Sigmoid colon (tissue), 7 donors: Measurements from ENCODE around the gene TNFRSF14. TPM values are rescaled to one million over a fixed set of nuclear protein-coding genes. Genes with fewer than 3 reads are reported as not detected.

Experiments used
- DNase-seq: peaks from one replicate; pipeline ENCODE4 v3.0.0-alpha.2; 2019
- H3K27ac ChIP-seq, 4 donors: fragments of 200-600 bp; sonication (generic); one replicate each; pipeline ENCODE4 v1.5.1; 2016 to 2019; ENCODE audit warnings: mild to moderate bottlenecking in 1 of 4
- H3K27me3 ChIP-seq, 3 donors: fragments of 200-600 bp; sonication (generic); one replicate each; pipeline ENCODE4 v1.5.1; 2019; ENCODE audit warnings: mild to moderate bottlenecking in 1 of 3
- H3K36me3 ChIP-seq, 4 donors: fragments of 200-600 bp; sonication (generic); one replicate each; pipeline ENCODE4 v1.5.1; 2016 to 2019
- H3K4me1 ChIP-seq, 4 donors: fragments of 200-600 bp; sonication (generic); one replicate each; pipeline ENCODE4 v1.5.1; 2017 to 2019
- H3K4me3 ChIP-seq, 4 donors: fragments of 200-600 bp; sonication (generic); one replicate each; pipeline ENCODE4 v1.5.1; 2017 to 2019; ENCODE audit warnings: mild to moderate bottlenecking in 2 of 4, moderate library complexity in 1 of 4
- H3K9me3 ChIP-seq, 4 donors: fragments of 200-600 bp in 3 of 4; sonication (generic) in 3 of 4; one replicate each; pipeline versions ENCODE4 v1.5.1 to v1.6.1; 2013 to 2019
- CTCF ChIP-seq, 4 experiments: fragments of 450-650 bp in 3 of 4; fragments of 200-600 bp in 1 of 4; IDR thresholded peaks; one replicate each; pipeline ENCODE4 v1.5.1; 2016 to 2019; ENCODE audit warnings: antibody characterized with exemption in 4 of 4, mild to moderate bottlenecking in 3 of 4, moderate library complexity in 2 of 4
- EP300 ChIP-seq, 4 donors: sonication (generic); formaldehyde crosslinking; IDR thresholded peaks; one replicate each; pipeline ENCODE4 v1.6.1; 2017; ENCODE audit warnings: antibody characterized with exemption in 4 of 4
- POLR2A ChIP-seq, 2 donors: fragments of 450-650 bp; IDR thresholded peaks; one replicate each; pipeline ENCODE4 v1.6.1; 2016; ENCODE audit warnings: antibody characterized with exemption in 2 of 2, mild to moderate bottlenecking in 2 of 2, moderate library complexity in 2 of 2
- POLR2AphosphoS5 ChIP-seq, 4 donors: sonication (generic); formaldehyde crosslinking; IDR thresholded peaks; one replicate each; pipeline ENCODE4 v1.6.1; 2017; ENCODE audit warnings: antibody characterized with exemption in 4 of 4
- WGBS, 2 donors: extraction: QIAGEN DNeasy Blood & Tissue Kit; methylation state at CpG; one replicate each; pipeline ENCODE4 v1.1.7; 2013; 5-methylcytosine and 5-hydroxymethylcytosine counted together
- intact Hi-C: fragments of 100-400 bp; cut with DNase I; formaldehyde crosslinking; loops from one replicate; pipeline ENCODE4 v1.15.1; 2023
- polyA plus RNA-seq, 3 donors: library from polyadenylated mRNA; stranded (reverse); fragments of 200-250 nt; gene quantifications; one replicate each; pipeline ENCODE4 v1.2.3, GENCODE V29; 2013
- total RNA-seq, 4 donors: library from RNA; depleted of rRNA; stranded (reverse); fragments of >200 nt; gene quantifications; one replicate each; pipeline ENCODE4 v1.1.0, GENCODE V29; 2016
- donor health status: healthy with polysubstance abuse.
- donor health status: Bipolar disorder and iron deficiency.
- donor health status: healthy.

Gene TNFRSF14
- total and polyA plus RNA-seq, 7 donors = 37.5 to 185 (median 64.5) TPM

GRCh38 chr1:2591581-2592261 is 35.5 kb downstream of the TNFRSF14 start:
- no peaks in the 10 kb centered on the region for H3K9me3 ChIP-seq
- WGBS, 2 donors = 77 to 90% methylated on average over 12 of the region's 12 CpGs
- peaks cover 0 to 27% (median 19%) of the 10 kb centered on the region in 3 donors for H3K27me3 ChIP-seq
- no peak overlapping the region for H3K4me3 ChIP-seq
- H3K36me3 ChIP-seq = peaks cover 0 to 7% (median 0%) of the 10 kb centered on the region in 4 donors
- DNase-seq = peak; percentile 51
- peaks cover 0 to 15% (median 13%) of the 10 kb centered on the region in 4 donors for H3K4me1 ChIP-seq
- intact Hi-C loops = no loop called here
- TF ChIP-seq POLR2A (IDR thresholded peaks at IDR 0.05) (no peak), CTCF (IDR thresholded peaks at IDR 0.05) (no peak), POLR2AphosphoS5 (IDR thresholded peaks at IDR 0.05) (no peak), EP300 (IDR thresholded peaks at IDR 0.05) (no peak)
- H3K27ac ChIP-seq = no peak overlapping the region

DNA sequence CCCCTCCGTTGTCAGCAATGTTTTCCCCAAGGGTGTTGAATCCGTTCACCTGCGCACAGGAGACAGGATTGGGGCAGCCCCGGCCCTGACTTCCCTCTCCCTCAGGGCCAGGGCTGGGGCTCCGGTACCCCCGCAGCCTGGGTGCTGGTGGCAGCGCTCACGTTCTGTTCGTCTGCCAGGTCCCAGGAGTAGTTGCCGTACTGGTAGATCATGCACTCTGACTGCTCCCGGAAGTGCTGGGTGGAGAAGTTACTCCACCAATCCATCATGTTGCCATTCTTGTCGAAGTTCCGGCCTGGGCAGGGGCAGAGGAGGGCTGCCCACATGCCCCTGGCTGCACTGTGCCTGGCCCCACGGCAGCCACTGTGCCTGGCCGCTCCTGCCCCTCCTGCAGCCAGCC is 36.5 kb downstream of the TNFRSF14 start:
- 12 to 62% methylated on average over 15 of the region's 15 CpGs for WGBS, 2 donors
- no peaks in the 10 kb centered on the region for H3K9me3 ChIP-seq
- peaks cover 0 to 7% (median 0%) of the 10 kb centered on the region in 4 donors for H3K36me3 ChIP-seq
- peaks cover 0 to 7% (median 6%) of the 10 kb centered on the region in 4 donors for H3K4me1 ChIP-seq
- DNase-seq = peak; percentile 57
- intact Hi-C loops = no loop called here
- peaks cover 0 to 27% (median 19%) of the 10 kb centered on the region in 3 donors for H3K27me3 ChIP-seq
- TF ChIP-seq CTCF (IDR thresholded peaks at IDR 0.05) (no peak), EP300 (IDR thresholded peaks at IDR 0.05) (no peak), POLR2AphosphoS5 (IDR thresholded peaks at IDR 0.05) (no peak), POLR2A (IDR thresholded peaks at IDR 0.05) (peak in 1 of 2 donors; percentile 12)
- H3K4me3 ChIP-seq = no peak overlapping the region
- no peak overlapping the region for H3K27ac ChIP-seq

DNA sequence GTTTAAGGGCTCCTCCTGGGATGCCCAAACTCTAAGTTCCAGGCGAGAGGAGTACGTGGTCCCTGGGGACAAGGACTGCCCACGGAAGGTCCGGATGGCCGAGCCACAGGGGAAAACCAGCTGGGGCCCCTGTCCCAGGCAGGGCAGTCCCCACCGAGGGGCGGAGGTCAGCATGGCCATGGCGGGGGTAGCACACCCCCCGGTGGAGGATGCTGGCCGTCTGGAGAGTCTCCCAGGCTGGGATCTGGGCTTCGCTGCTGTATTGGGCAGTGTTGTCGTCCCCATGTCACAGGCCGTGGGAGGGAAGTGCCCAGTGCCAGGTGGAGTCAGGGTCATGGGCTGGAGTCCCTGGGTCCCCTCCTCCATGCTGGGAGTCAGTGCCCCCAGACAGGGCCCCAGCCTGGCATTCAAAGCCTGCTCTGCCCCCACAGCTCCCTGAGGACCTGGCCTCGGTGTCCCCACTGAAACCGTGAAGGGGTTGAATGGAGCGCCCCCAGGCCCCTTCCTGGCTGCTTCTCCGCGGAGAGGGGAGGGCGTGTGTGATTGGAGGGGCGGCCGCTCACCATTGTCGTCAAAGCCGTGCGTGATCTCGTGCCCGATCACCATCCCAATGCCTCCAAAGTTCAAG is 37.2 kb downstream of the TNFRSF14 start:
- peaks cover 0 to 27% (median 19%) of the 10 kb centered on the region in 3 donors for H3K27me3 ChIP-seq
- 67 to 81% methylated on average over 26 of the region's 26 CpGs for WGBS, 2 donors
- H3K27ac ChIP-seq = no peak overlapping the region
- intact Hi-C loops = no loop called here
- TF ChIP-seq POLR2A (IDR thresholded peaks at IDR 0.05) = no peak
- TF ChIP-seq POLR2AphosphoS5 (IDR thresholded peaks at IDR 0.05) = no peak
- no peak for TF ChIP-seq EP300 (IDR thresholded peaks at IDR 0.05)
- no peak for TF ChIP-seq CTCF (IDR thresholded peaks at IDR 0.05)
- peaks cover 0 to under 1% (median 0%) of the 10 kb centered on the region in 4 donors for H3K4me1 ChIP-seq
- H3K4me3 ChIP-seq = no peak overlapping the region
- H3K9me3 ChIP-seq = no peaks in the 10 kb centered on the region
- peak; percentile 63 for DNase-seq
- peaks cover 0 to 7% (median 0%) of the 10 kb centered on the region in 4 donors for H3K36me3 ChIP-seq

DNA sequence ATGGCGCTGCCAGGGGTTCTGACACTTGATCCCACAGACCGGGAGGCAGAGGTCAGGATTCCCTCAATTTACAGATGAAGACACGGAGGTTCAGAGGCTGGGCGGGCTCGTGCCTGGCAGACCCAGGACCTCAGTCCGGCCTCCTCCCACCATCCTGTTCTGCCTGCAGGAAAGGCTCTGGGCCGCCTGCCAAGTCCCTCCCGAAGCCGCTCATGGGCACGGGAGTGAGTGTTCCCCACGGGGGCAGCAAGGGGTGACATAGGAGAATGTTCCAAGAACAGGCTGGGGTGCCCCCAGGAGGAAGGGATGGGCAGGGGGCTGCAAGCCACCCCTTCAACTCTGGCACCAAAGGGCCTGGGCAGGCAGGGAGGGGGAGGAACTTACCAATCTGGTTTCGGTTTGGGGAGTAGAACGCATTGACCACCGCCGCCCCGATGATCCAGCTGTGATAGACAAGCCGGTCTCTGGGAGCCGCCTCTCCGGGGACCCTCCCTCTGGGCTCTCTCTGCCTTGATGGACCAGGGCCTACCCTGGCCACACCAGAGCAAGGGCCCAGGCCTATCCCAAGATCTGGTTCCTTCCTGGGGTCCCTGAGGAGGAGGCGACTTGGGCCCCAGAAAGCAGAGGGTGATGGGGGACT is 38.0 kb downstream of the TNFRSF14 start:
- H3K36me3 ChIP-seq = peaks cover 0 to 4% (median 0%) of the 10 kb centered on the region in 4 donors
- H3K27ac ChIP-seq = no peak overlapping the region
- DNase-seq = peak; percentile 70
- no peaks in the 10 kb centered on the region for H3K4me1 ChIP-seq
- intact Hi-C loops = no loop called here
- H3K27me3 ChIP-seq = peaks cover 0 to 27% (median 19%) of the 10 kb centered on the region in 3 donors
- peaks cover 0 to 3% (median 1%) of the 10 kb centered on the region in 4 donors for H3K9me3 ChIP-seq
- no peak overlapping the region for H3K4me3 ChIP-seq
- 15 to 56% methylated on average over 20 of the region's 20 CpGs for WGBS, 2 donors
- no peak for TF ChIP-seq EP300 (IDR thresholded peaks at IDR 0.05)
- no peak for TF ChIP-seq CTCF (IDR thresholded peaks at IDR 0.05)
- no peak for TF ChIP-seq POLR2AphosphoS5 (IDR thresholded peaks at IDR 0.05)
- no peak for TF ChIP-seq POLR2A (IDR thresholded peaks at IDR 0.05)
